H9 (cell line): Measurements from ENCODE around the gene EDDM3A. TPM values are rescaled to one million over a fixed set of nuclear protein-coding genes. Genes with fewer than 3 reads are reported as not detected.

Experiments
- DNase-seq: peaks from one replicate; pipeline ENCODE4 v3.0.0-alpha.2; 2017
- H2AFZ ChIP-seq: one replicate; pipeline ENCODE4 v1.6.1; 2013; ENCODE audit warnings: mild to moderate bottlenecking, low read length, control low read depth, moderate library complexity
- H2AK5ac ChIP-seq: 2 replicates; pipeline ENCODE4 v1.6.1; 2013; ENCODE audit warnings: low read length, control low read depth, mixed read lengths; ENCODE audit not compliant: insufficient read length
- H2BK120ac ChIP-seq: one replicate; pipeline ENCODE4 v1.6.1; 2013; ENCODE audit warnings: low read depth, mild to moderate bottlenecking, low read length, control low read depth, inconsistent platforms; ENCODE audit not compliant: poor library complexity, severe bottlenecking
- H2BK12ac ChIP-seq: 2 replicates; pipeline ENCODE4 v1.6.1; 2013; ENCODE audit warnings: low read length, control low read depth, mixed read lengths, low read depth; ENCODE audit not compliant: insufficient read length
- H2BK15ac ChIP-seq: 2 replicates; pipeline ENCODE4 v1.6.1; 2013; ENCODE audit warnings: low read depth, low read length, control low read depth
- H2BK20ac ChIP-seq: one replicate; pipeline ENCODE4 v1.6.1; 2013; ENCODE audit warnings: low read depth, mild to moderate bottlenecking, low read length, control low read depth, inconsistent platforms; ENCODE audit not compliant: poor library complexity, severe bottlenecking
- H2BK5ac ChIP-seq: 2 replicates; pipeline ENCODE4 v1.6.1; 2013; ENCODE audit warnings: low read length, control low read depth, mixed read lengths; ENCODE audit not compliant: insufficient read length
- H3K14ac ChIP-seq: 2 replicates; pipeline ENCODE4 v1.6.1; 2013; ENCODE audit warnings: low read length, control low read depth; ENCODE audit not compliant: insufficient read depth
- H3K18ac ChIP-seq: 2 replicates; pipeline ENCODE4 v1.6.1; 2013; ENCODE audit warnings: low read depth, mild to moderate bottlenecking, mixed read lengths, low read length, control low read depth; ENCODE audit not compliant: insufficient read length
- H3K23ac ChIP-seq: 2 replicates; pipeline ENCODE4 v1.6.1; 2013; ENCODE audit warnings: low read length, control low read depth, mixed read lengths, low read depth; ENCODE audit not compliant: insufficient read length
- H3K23me2 ChIP-seq: 2 replicates; pipeline ENCODE4 v1.6.1; 2013; ENCODE audit warnings: low read depth, mild to moderate bottlenecking, mixed read lengths, low read length, control low read depth; ENCODE audit not compliant: insufficient read length, poor library complexity, severe bottlenecking
- H3K27ac ChIP-seq: 2 replicates; pipeline ENCODE4 v1.5.1; 2013; ENCODE audit warnings: low read length, control low read depth, mixed read lengths, low read depth; ENCODE audit not compliant: insufficient read length
- H3K27me3 ChIP-seq: 2 replicates; pipeline ENCODE4 v1.6.1; 2013; ENCODE audit warnings: low read length, control low read depth, inconsistent platforms; ENCODE audit not compliant: insufficient read depth
- H3K4ac ChIP-seq: 2 replicates; pipeline ENCODE4 v1.6.1; 2013; ENCODE audit warnings: low read depth, mild to moderate bottlenecking, control low read depth, inconsistent platforms, low read length, moderate library complexity
- H3K4me1 ChIP-seq: 2 replicates; pipeline ENCODE4 v1.6.1; 2013; ENCODE audit warnings: low read length, control low read depth, inconsistent platforms; ENCODE audit not compliant: insufficient read depth
- H3K4me2 ChIP-seq: 2 replicates; pipeline ENCODE4 v1.6.1; 2013; ENCODE audit warnings: low read length, control low read depth, mixed read lengths; ENCODE audit not compliant: insufficient read length, insufficient read depth
- H3K56ac ChIP-seq: 2 replicates; pipeline ENCODE4 v1.6.1; 2013; ENCODE audit warnings: low read depth, mild to moderate bottlenecking, mixed read lengths, low read length, control low read depth; ENCODE audit not compliant: insufficient read length
- H3K79me1 ChIP-seq: 2 replicates; pipeline ENCODE4 v1.6.1; 2013; ENCODE audit warnings: low read depth, mild to moderate bottlenecking, moderate library complexity, low read length, control low read depth, inconsistent platforms; ENCODE audit not compliant: insufficient read depth, poor library complexity, severe bottlenecking
- H3K79me2 ChIP-seq: 2 replicates; pipeline ENCODE4 v1.6.1; 2013; ENCODE audit warnings: low read length, control low read depth, inconsistent platforms; ENCODE audit not compliant: insufficient read depth
- H3K9ac ChIP-seq: 2 replicates; pipeline ENCODE4 v1.6.1; 2013; ENCODE audit warnings: low read length, control low read depth, mixed read lengths; ENCODE audit not compliant: insufficient read length; ENCODE audit errors: extremely low read depth
- H3K9me3 ChIP-seq: one replicate; pipeline ENCODE4 v1.6.1; 2013; ENCODE audit warnings: low read depth, low read length, inconsistent platforms; ENCODE audit not compliant: control insufficient read depth
- H3T11ph ChIP-seq: one replicate; pipeline ENCODE4 v1.6.1; 2013; ENCODE audit warnings: mild to moderate bottlenecking, low read length, control low read depth, inconsistent platforms
- H4K20me1 ChIP-seq: one replicate; pipeline ENCODE4 v1.6.1; 2013; ENCODE audit not compliant: control insufficient read depth, insufficient read length, insufficient read depth
- H4K5ac ChIP-seq: 2 replicates; pipeline ENCODE4 v1.6.1; 2013; ENCODE audit warnings: low read depth, mild to moderate bottlenecking, mixed read lengths, low read length, control low read depth; ENCODE audit not compliant: insufficient read length
- H4K8ac ChIP-seq: replicated peaks from 2 replicates; pipeline ENCODE4 v1.6.1; 2013; ENCODE audit warnings: low read length, control low read depth, mixed read lengths, low read depth; ENCODE audit not compliant: insufficient read length
- H4K91ac ChIP-seq: 2 replicates; pipeline ENCODE4 v1.6.1; 2013; ENCODE audit warnings: low read depth, mild to moderate bottlenecking, moderate library complexity, mixed read lengths, low read length, control low read depth; ENCODE audit not compliant: insufficient read length
- H3K27ac Mint-ChIP-seq, 3 experiments: 2 replicates in 2 of 3; 3 replicates in 1 of 3; pipeline ENCODE4 v1.8.0; 2020 to 2021; ENCODE audit warnings: mixed read lengths in 3 of 3, mild to moderate bottlenecking in 1 of 3, moderate library complexity in 1 of 3
- H3K27me3 Mint-ChIP-seq: 2 replicates; pipeline ENCODE4 v1.8.0; 2021; ENCODE audit warnings: low read depth, mild to moderate bottlenecking, moderate library complexity, mixed read lengths
- H3K36me3 Mint-ChIP-seq, 3 experiments: 2 replicates in 2 of 3; 3 replicates in 1 of 3; pipeline ENCODE4 v1.8.0; 2020 to 2021; ENCODE audit warnings: low read depth in 3 of 3, mixed read lengths in 3 of 3; ENCODE audit not compliant: insufficient read depth in 1 of 3
- H3K4me1 Mint-ChIP-seq, 2 experiments: 2 replicates each; pipeline ENCODE4 v1.8.0; 2020; ENCODE audit warnings: mixed read lengths in 2 of 2
- H3K4me3 Mint-ChIP-seq, 2 experiments: 2 replicates in 1 of 2; 3 replicates in 1 of 2; pipeline ENCODE4 v1.8.0; 2020 to 2021; ENCODE audit warnings: mild to moderate bottlenecking in 2 of 2, mixed read lengths in 2 of 2, moderate library complexity in 1 of 2
- H3K9me3 Mint-ChIP-seq, 2 experiments: 2 replicates in 1 of 2; 3 replicates in 1 of 2; pipeline ENCODE4 v1.8.0; 2020; ENCODE audit warnings: mild to moderate bottlenecking in 2 of 2, mixed read lengths in 2 of 2, moderate library complexity in 1 of 2
- WGBS: extraction: QIAGEN DNeasy Blood & Tissue Kit; methylation state at CpG from one replicate; pipeline ENCODE4 v1.1.7; 2013; ENCODE audit warnings: missing lambda C conversion rate, low lambda C conversion rate, mixed read lengths; ENCODE audit not compliant: insufficient read length; ENCODE audit errors: extremely low coverage; 5-methylcytosine and 5-hydroxymethylcytosine counted together
- total RNA-seq: library from RNA; stranded (reverse); gene quantifications from 2 replicates; pipeline ENCODE4 v1.2.1, GENCODE V29; 2021
- TF ChIP-seq, protein P1 (sequence below): fragments of 200-600 bp; sonication (generic); conservative IDR thresholded peaks from 3 replicates; pipeline ENCODE4 v1.8.0; 2021; ENCODE audit warnings: antibody characterized with exemption, mild to moderate bottlenecking

Gene EDDM3A
- total RNA-seq, 1 experiment from 2014 or later, result not detected

- H3K56ac ChIP-seq, result no peak overlapping the region
- peaks cover 15% of the 10 kb centered on the region for H3K4me1 ChIP-seq
- Mint-ChIP-seq H3K4me3 (peak overlapping the region; percentile 34 to 52; a peak in 4 of 5 replicates), H3K27ac (peak overlapping the region; percentile 88 to 99 (median 91)), H3K27me3 (no peaks in the 10 kb centered on the region), H3K36me3 (peaks cover 0 to 1% (median 0%) of the 10 kb centered on the region in 3 experiments; a peak in 1 of 7 replicates), H3K4me1 (peaks cover 58 to 64% of the 10 kb centered on the region in 2 experiments), H3K9me3 (peaks cover 0 to 3% of the 10 kb centered on the region in 2 experiments; a peak in 2 of 5 replicates)
- H3K79me1 ChIP-seq, result no peaks in the 10 kb centered on the region
- no peaks in the 10 kb centered on the region for H3K27me3 ChIP-seq
- H3T11ph ChIP-seq, result no peak overlapping the region
- H3K9me3 ChIP-seq, result no peaks in the 10 kb centered on the region
- no peak overlapping the region for H2AFZ ChIP-seq
- no peak overlapping the region for H2BK5ac ChIP-seq
- H4K5ac ChIP-seq, result no peak overlapping the region
- H2AK5ac ChIP-seq, result no peak overlapping the region
- H2BK20ac ChIP-seq, result no peak overlapping the region
- H4K20me1 ChIP-seq, result no peaks in the 10 kb centered on the region
- H3K23ac ChIP-seq, result no peak overlapping the region
- no peak overlapping the region for H4K8ac ChIP-seq
- H3K4me2 ChIP-seq, result peak overlapping the region; percentile 62
- no peak overlapping the region for H2BK12ac ChIP-seq
- no peak overlapping the region for H3K4ac ChIP-seq
- no peak for DNase-seq
- WGBS, result no CpG with 5 or more reads among the region's 6 CpGs
- H4K91ac ChIP-seq, result no peak overlapping the region
- H3K14ac ChIP-seq, result no peak overlapping the region
- no peaks in the 10 kb centered on the region for H3K79me2 ChIP-seq
- no peaks in the 10 kb centered on the region for H3K23me2 ChIP-seq
- H2BK15ac ChIP-seq, result no peak overlapping the region
- no peak overlapping the region for H3K9ac ChIP-seq
- TF ChIP-seq, protein P1, sequence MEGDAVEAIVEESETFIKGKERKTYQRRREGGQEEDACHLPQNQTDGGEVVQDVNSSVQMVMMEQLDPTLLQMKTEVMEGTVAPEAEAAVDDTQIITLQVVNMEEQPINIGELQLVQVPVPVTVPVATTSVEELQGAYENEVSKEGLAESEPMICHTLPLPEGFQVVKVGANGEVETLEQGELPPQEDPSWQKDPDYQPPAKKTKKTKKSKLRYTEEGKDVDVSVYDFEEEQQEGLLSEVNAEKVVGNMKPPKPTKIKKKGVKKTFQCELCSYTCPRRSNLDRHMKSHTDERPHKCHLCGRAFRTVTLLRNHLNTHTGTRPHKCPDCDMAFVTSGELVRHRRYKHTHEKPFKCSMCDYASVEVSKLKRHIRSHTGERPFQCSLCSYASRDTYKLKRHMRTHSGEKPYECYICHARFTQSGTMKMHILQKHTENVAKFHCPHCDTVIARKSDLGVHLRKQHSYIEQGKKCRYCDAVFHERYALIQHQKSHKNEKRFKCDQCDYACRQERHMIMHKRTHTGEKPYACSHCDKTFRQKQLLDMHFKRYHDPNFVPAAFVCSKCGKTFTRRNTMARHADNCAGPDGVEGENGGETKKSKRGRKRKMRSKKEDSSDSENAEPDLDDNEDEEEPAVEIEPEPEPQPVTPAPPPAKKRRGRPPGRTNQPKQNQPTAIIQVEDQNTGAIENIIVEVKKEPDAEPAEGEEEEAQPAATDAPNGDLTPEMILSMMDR, result no peak
- peak overlapping the region; percentile 84 for H3K27ac ChIP-seq
- no peak overlapping the region for H2BK120ac ChIP-seq
- no peak overlapping the region for H3K18ac ChIP-seq
These were observed 29.4 kb downstream of the EDDM3A start for GRCh38 chr14:20775043-20775442.
